ENCODE results near the gene SRRM3.

DNA sequence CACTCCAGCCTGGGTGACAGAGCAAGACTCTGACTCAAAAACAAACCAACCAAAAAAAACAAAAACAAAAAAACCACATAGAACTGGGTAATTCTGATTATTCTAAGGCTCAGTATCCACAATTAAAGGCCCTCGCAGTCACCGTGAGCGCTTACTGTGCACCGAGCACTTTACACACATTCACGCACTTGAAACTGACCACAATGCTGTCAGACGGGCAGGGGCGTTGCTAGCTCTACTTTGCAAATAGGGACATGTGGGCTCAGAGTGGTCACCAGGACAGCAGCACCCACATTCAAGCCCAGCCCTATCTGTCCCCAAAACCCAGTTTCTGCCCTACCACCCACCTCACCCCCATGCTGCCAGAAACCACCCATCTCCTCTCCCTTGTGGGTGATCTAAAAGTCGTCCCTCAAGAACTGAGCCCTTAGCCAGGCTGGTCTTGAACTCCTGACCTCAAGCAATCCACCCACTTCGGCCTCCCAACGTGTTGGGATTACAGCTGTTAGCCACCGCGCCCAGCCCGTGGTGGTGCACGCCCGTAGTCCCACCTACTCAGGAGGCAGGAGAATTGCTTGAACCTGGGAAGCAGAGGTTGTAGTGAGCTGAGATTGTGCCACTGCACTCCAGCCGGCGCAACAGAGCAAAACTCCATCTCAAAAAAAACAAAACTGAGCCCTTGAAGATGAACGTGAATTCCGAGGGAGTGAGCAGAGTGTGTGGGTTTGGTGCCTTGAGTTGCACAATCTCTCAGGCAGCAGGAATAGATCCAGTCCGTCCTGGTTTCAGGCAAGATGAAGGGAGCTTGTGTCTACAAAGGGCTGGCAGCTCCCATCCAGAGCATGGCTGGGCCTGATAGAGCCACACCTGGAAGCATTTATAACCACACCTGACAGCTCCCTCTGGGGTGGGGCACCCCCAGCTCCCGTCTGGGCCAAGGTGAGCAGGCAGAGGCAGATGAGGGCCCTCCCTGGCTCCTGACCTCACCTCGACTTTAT is 95.3 kb downstream of the SRRM3 start:
- TF ChIP-seq SUZ12 (IDR thresholded peaks at IDR 0.05; ENCODE audit: extremely low read depth, insufficient read depth, insufficient read length) = no peak
- TF ChIP-seq YY1 (IDR thresholded peaks at IDR 0.05; ENCODE audit: insufficient read depth, insufficient read length) = no peak
- TF ChIP-seq ZNF274 (IDR thresholded peaks at IDR 0.05; ENCODE audit: low read depth, low read length) = no peak
